Liver (tissue), 9 donors: ENCODE data around the gene GASK1B. TPM values are rescaled to one million over a fixed set of nuclear protein-coding genes. Genes with fewer than 3 reads are reported as not detected.

Source experiments
- DNase-seq: peaks from one replicate; pipeline ENCODE4 v3.0.0-alpha.2; 2017; ENCODE audit warnings: low spot score
- H3K27ac ChIP-seq, 2 donors: one replicate each; pipeline ENCODE4 v1.7.0; 2013; ENCODE audit warnings: inconsistent platforms in 2 of 2, low read length in 2 of 2, control low read depth in 1 of 2, low read depth in 1 of 2, mild to moderate bottlenecking in 1 of 2
- H3K27me3 ChIP-seq, 4 donors: one replicate each; pipeline versions ENCODE4 v1.6.1 to v1.7.0; 2013; ENCODE audit warnings: low read length in 3 of 4, inconsistent platforms in 1 of 4, mild to moderate bottlenecking in 1 of 4, moderate library complexity in 1 of 4; ENCODE audit not compliant: control insufficient read depth in 4 of 4, insufficient read depth in 4 of 4
- H3K36me3 ChIP-seq, 4 donors: one replicate each; pipeline versions ENCODE4 v1.6.1 to v1.7.0; 2013; ENCODE audit warnings: low read length in 3 of 4, mild to moderate bottlenecking in 3 of 4, low read depth in 1 of 4, moderate library complexity in 1 of 4; ENCODE audit not compliant: control insufficient read depth in 4 of 4, insufficient read depth in 3 of 4
- H3K4me1 ChIP-seq, 4 donors: one replicate each; pipeline versions ENCODE4 v1.6.1 to v1.7.0; 2013; ENCODE audit warnings: low read length in 3 of 4, mild to moderate bottlenecking in 3 of 4, moderate library complexity in 1 of 4; ENCODE audit not compliant: control insufficient read depth in 4 of 4, insufficient read depth in 4 of 4
- H3K4me3 ChIP-seq, 3 donors: one replicate each; pipeline versions ENCODE4 v1.6.1 to v1.7.0; 2013; ENCODE audit warnings: low read length in 3 of 3, control low read depth in 1 of 3, low read depth in 1 of 3, mild to moderate bottlenecking in 1 of 3
- H3K9ac ChIP-seq, 2 donors: one replicate each; pipeline ENCODE4 v1.7.0; 2013; ENCODE audit warnings: low read length in 2 of 2, mild to moderate bottlenecking in 2 of 2, moderate library complexity in 2 of 2, control low read depth in 1 of 2, low read depth in 1 of 2
- H3K9me3 ChIP-seq, 4 donors: one replicate each; pipeline versions ENCODE4 v1.6.1 to v1.7.0; 2013; ENCODE audit warnings: low read length in 3 of 4; ENCODE audit not compliant: control insufficient read depth in 4 of 4
- ATF3 ChIP-seq: IDR thresholded peaks from 2 replicates; pipeline ENCODE4 v1.6.1; 2016; ENCODE audit warnings: antibody characterized with exemption
- CTCF ChIP-seq: fragments of 150-350 bp; IDR thresholded peaks from 2 replicates; pipeline ENCODE4 v1.5.1; 2017; ENCODE audit warnings: improper control_type of control experiment, low read depth, low read length; ENCODE audit not compliant: missing input control
- EGR1 ChIP-seq, 2 donors: IDR thresholded peaks; 2 replicates each; pipeline ENCODE4 v1.6.1; 2016 to 2018; ENCODE audit warnings: antibody characterized with exemption in 2 of 2, low read depth in 2 of 2
- FOXA1 ChIP-seq: IDR thresholded peaks from 2 replicates; pipeline ENCODE4 v1.6.1; 2016; ENCODE audit warnings: antibody characterized with exemption
- FOXA2 ChIP-seq: IDR thresholded peaks from 2 replicates; pipeline ENCODE4 v1.6.1; 2016; ENCODE audit warnings: antibody characterized with exemption
- GABPA ChIP-seq, 2 donors: IDR thresholded peaks in 1 of 2; conservative IDR thresholded peaks in 1 of 2; 2 replicates each; pipeline ENCODE4 v1.6.1; 2016; ENCODE audit warnings: antibody characterized with exemption in 2 of 2, mild to moderate bottlenecking in 1 of 2, moderate library complexity in 1 of 2
- HNF4A ChIP-seq, 2 donors: conservative IDR thresholded peaks; 2 replicates each; pipeline ENCODE4 v1.6.1; 2016; ENCODE audit warnings: antibody characterized with exemption in 2 of 2, mild to moderate bottlenecking in 2 of 2
- JUND ChIP-seq, 2 donors: IDR thresholded peaks; 2 replicates each; pipeline ENCODE4 v1.6.1; 2016; ENCODE audit warnings: antibody characterized with exemption in 2 of 2
- MAX ChIP-seq: IDR thresholded peaks from 2 replicates; pipeline ENCODE4 v1.6.1; 2016; ENCODE audit warnings: antibody characterized with exemption
- RAD21 ChIP-seq, 2 donors: IDR thresholded peaks; 2 replicates each; pipeline ENCODE4 v1.6.1; 2016; ENCODE audit warnings: antibody characterized with exemption in 2 of 2, mild to moderate bottlenecking in 2 of 2
- REST ChIP-seq: IDR thresholded peaks from 2 replicates; pipeline ENCODE4 v1.6.1; 2016; ENCODE audit warnings: antibody characterized with exemption, mild to moderate bottlenecking
- RXRA ChIP-seq, 2 donors: IDR thresholded peaks; 2 replicates each; pipeline ENCODE4 v1.6.1; 2017 to 2018; ENCODE audit warnings: antibody characterized with exemption in 2 of 2, mild to moderate bottlenecking in 1 of 2
- SP1 ChIP-seq: IDR thresholded peaks from 2 replicates; pipeline ENCODE4 v1.6.1; 2018; ENCODE audit warnings: antibody characterized with exemption, mild to moderate bottlenecking
- TAF1 ChIP-seq: conservative IDR thresholded peaks from 2 replicates; pipeline ENCODE4 v1.6.1; 2016; ENCODE audit warnings: antibody characterized with exemption, mild to moderate bottlenecking
- YY1 ChIP-seq: IDR thresholded peaks from 2 replicates; pipeline ENCODE4 v1.6.1; 2016; ENCODE audit warnings: antibody characterized with exemption, mild to moderate bottlenecking
- ZBTB33 ChIP-seq: IDR thresholded peaks from 2 replicates; pipeline ENCODE4 v1.6.1; 2016; ENCODE audit warnings: antibody characterized with exemption
- WGBS: extraction: QIAGEN DNeasy Blood & Tissue Kit; methylation state at CpG from one replicate; pipeline ENCODE4 v1.1.7; 2013; 5-methylcytosine and 5-hydroxymethylcytosine counted together
- polyA plus RNA-seq, 2 donors: library from polyadenylated mRNA; stranded (reverse) in 1 of 2; unstranded in 1 of 2; fragments of 200-250 nt in 1 of 2; fragments of >200 nt in 1 of 2; fragmentation: Nextera tagmentation in 1 of 2; extraction: Ambion mirVana in 1 of 2; gene quantifications; one replicate each; pipeline versions ENCODE4 v1.2.1 to v1.2.3, GENCODE V29; 2013 to 2015
- total RNA-seq, 2 donors: library from RNA; depleted of rRNA; stranded (reverse); fragments of >200 nt; gene quantifications; one replicate each; pipeline ENCODE4 v1.2.3, GENCODE V29; 2014
- donor health status: healthy.
- donor health status: healthy.
- donor health status: healthy.
- donor health status: healthy.
- donor health status: healthy.

GASK1B gene
- total and polyA plus RNA-seq, 4 donors, result 1.3 to 8.2 (median 4.4) TPM

GRCh38 chr4:158201322-158201721 is 28.5 kb upstream of the GASK1B start:
- H3K36me3 ChIP-seq, result no peaks in the 10 kb centered on the region
- no peak overlapping the region for H3K9ac ChIP-seq
- no peaks in the 10 kb centered on the region for H3K4me1 ChIP-seq
- H3K27me3 ChIP-seq, result no peaks in the 10 kb centered on the region
- no peak overlapping the region for H3K27ac ChIP-seq
- no peak for TF ChIP-seq EGR1 (IDR thresholded peaks at IDR 0.05; ENCODE audit: low read depth in 2 of 2)
- no peak for TF ChIP-seq JUND (IDR thresholded peaks at IDR 0.05)
- TF ChIP-seq GABPA (IDR thresholded peaks at IDR 0.05 in 1 of 2, conservative IDR thresholded peaks at IDR 0.05 in 1 of 2), result no peak
- TF ChIP-seq HNF4A (conservative IDR thresholded peaks at IDR 0.05), result no peak
- no peaks in the 10 kb centered on the region for H3K9me3 ChIP-seq
- 94% methylated on average over 4 of the region's 4 CpGs for WGBS
- no peak for DNase-seq
- H3K4me3 ChIP-seq, result no peak overlapping the region

- no peak for DNase-seq
- no peaks in the 10 kb centered on the region for H3K4me1 ChIP-seq
- H3K36me3 ChIP-seq, result no peaks in the 10 kb centered on the region
- WGBS, result 85% methylated on average over 3 of the region's 3 CpGs
- H3K27ac ChIP-seq, result no peak overlapping the region
- no peaks in the 10 kb centered on the region for H3K9me3 ChIP-seq
- TF ChIP-seq MAX, result no peak
- H3K9ac ChIP-seq, result no peak overlapping the region
- no peak overlapping the region for H3K4me3 ChIP-seq
- H3K27me3 ChIP-seq, result no peaks in the 10 kb centered on the region
Observed at GRCh38 chr4:158200214-158200613, 27.4 kb upstream of the GASK1B start.

- no peak overlapping the region for H3K27ac ChIP-seq
- no peaks in the 10 kb centered on the region for H3K4me1 ChIP-seq
- no peak for DNase-seq
- no peak overlapping the region for H3K4me3 ChIP-seq
- no peaks in the 10 kb centered on the region for H3K9me3 ChIP-seq
- H3K27me3 ChIP-seq, result no peaks in the 10 kb centered on the region
- H3K36me3 ChIP-seq, result no peaks in the 10 kb centered on the region
- WGBS, result 85% methylated on average over 5 of the region's 5 CpGs
- H3K9ac ChIP-seq, result no peak overlapping the region
- TF ChIP-seq EGR1 (IDR thresholded peaks at IDR 0.05; ENCODE audit: low read depth in 2 of 2) (no peak), TAF1 (no peak), FOXA2 (no peak), JUND (IDR thresholded peaks at IDR 0.05) (no peak), ATF3 (no peak), REST (no peak), CTCF (no peak), FOXA1 (no peak), GABPA (IDR thresholded peaks at IDR 0.05 in 1 of 2, conservative IDR thresholded peaks at IDR 0.05 in 1 of 2) (no peak), RAD21 (IDR thresholded peaks at IDR 0.05) (no peak), YY1 (no peak), RXRA (IDR thresholded peaks at IDR 0.05) (no peak), HNF4A (conservative IDR thresholded peaks at IDR 0.05) (no peak), MAX (no peak), SP1 (no peak), ZBTB33 (no peak)
Observed at GRCh38 chr4:158197194-158197776, 24.5 kb upstream of the GASK1B start.
